B cell (primary cell): ENCODE results near the gene BATF3.

Source experiments
- EZH2 ChIP-seq: IDR thresholded peaks from 2 replicates; pipeline ENCODE4 v1.6.1; 2012; ENCODE audit warnings: borderline replicate concordance, low read depth, mild to moderate bottlenecking, moderate library complexity, low read length; ENCODE audit not compliant: insufficient read depth, poor library complexity, severe bottlenecking
- TF ChIP-seq, protein P1 (sequence below): fragments of 200-600 bp; IDR thresholded peaks from one replicate; pipeline ENCODE4 v1.8.0; 2022; ENCODE audit warnings: antibody characterized with exemption, mild to moderate bottlenecking

DNA sequence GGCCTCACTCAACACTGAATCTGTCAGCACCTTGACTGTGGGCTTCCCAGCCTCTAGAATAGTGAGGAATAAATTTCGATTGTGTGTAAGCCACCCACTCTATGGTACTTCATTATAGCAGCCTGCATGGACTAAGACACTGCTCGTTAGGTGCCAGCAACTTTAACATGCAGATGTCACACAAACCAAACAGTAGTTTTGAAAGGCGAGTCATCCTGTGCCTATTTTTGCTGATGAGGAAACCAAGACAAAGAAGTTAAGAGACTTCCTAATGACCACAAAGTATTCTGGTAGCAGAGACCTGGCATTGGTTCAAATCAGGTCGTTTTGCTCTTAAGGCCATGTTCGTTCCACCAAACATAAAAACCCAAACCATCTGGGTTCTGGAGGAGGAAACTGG lies 42.9 kb downstream of the BATF3 start:
- no peak for TF ChIP-seq EZH2
- TF ChIP-seq, protein P1, sequence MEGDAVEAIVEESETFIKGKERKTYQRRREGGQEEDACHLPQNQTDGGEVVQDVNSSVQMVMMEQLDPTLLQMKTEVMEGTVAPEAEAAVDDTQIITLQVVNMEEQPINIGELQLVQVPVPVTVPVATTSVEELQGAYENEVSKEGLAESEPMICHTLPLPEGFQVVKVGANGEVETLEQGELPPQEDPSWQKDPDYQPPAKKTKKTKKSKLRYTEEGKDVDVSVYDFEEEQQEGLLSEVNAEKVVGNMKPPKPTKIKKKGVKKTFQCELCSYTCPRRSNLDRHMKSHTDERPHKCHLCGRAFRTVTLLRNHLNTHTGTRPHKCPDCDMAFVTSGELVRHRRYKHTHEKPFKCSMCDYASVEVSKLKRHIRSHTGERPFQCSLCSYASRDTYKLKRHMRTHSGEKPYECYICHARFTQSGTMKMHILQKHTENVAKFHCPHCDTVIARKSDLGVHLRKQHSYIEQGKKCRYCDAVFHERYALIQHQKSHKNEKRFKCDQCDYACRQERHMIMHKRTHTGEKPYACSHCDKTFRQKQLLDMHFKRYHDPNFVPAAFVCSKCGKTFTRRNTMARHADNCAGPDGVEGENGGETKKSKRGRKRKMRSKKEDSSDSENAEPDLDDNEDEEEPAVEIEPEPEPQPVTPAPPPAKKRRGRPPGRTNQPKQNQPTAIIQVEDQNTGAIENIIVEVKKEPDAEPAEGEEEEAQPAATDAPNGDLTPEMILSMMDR, result no peak
